ENCODE data around the gene NEU3.

- TF ChIP-seq CTCF (IDR thresholded peaks at IDR 0.05) (no peak), POLR2A (IDR thresholded peaks at IDR 0.05) (no peak)
Observed at GRCh38 chr11:75035256-75035655, 46.5 kb downstream of the NEU3 start.

Measured in testis (tissue), 2 donors.